Measurements from ENCODE around the gene LRRK1. TPM values are rescaled to one million over a fixed set of nuclear protein-coding genes. Genes with fewer than 3 reads are reported as not detected.

LRRK1 gene
- total and polyA plus RNA-seq, 12 donors = 1.5 to 8.1 (median 2.0) TPM

- H3K4me3 ChIP-seq = no peak overlapping the region
- TF ChIP-seq CTCF (IDR thresholded peaks at IDR 0.05) = no peak
- 90 to 93% methylated on average over 18 of the region's 18 CpGs for WGBS, 2 donors
- H3K27ac ChIP-seq = no peak overlapping the region
- H3K27me3 ChIP-seq = no peaks in the 10 kb centered on the region
- intact Hi-C loops (cut with DNase I) = no loop called here
- H3K9me3 ChIP-seq = peaks cover 0 to 12% (median 0%) of the 10 kb centered on the region in 11 donors
- peaks cover 4 to 15% (median 13%) of the 10 kb centered on the region in 9 donors for H3K4me1 ChIP-seq
- ATAC-seq (no peak), DNase-seq (no peak)
- H3K36me3 ChIP-seq = peaks cover 0 to 94% (median 4%) of the 10 kb centered on the region in 9 donors
Measured at GRCh38 chr15:101062471-101063171, 143.5 kb downstream of the LRRK1 start.

GRCh38 chr15:101063212-101063611, 144.1 kb downstream of the LRRK1 start:
- TF ChIP-seq CTCF (IDR thresholded peaks at IDR 0.05) = no peak

GRCh38 chr15:101063891-101064794, 145.0 kb downstream of the LRRK1 start:
- no peak overlapping the region for H3K4me3 ChIP-seq
- H3K27ac ChIP-seq = peak overlapping the region in 2 of 10 donors; percentile 31 to 51
- H3K9me3 ChIP-seq = peaks cover 0 to 9% (median 0%) of the 10 kb centered on the region in 11 donors
- no peaks in the 10 kb centered on the region for H3K27me3 ChIP-seq
- intact Hi-C loops (cut with DNase I) = no loop called here
- H3K4me1 ChIP-seq = peaks cover 4 to 29% (median 23%) of the 10 kb centered on the region in 9 donors
- DNase-seq (peak in 1 of 2 donors; percentile 69), ATAC-seq (peak; percentile 43 to 78 (median 59))
- H3K36me3 ChIP-seq = peaks cover 0 to 87% (median 4%) of the 10 kb centered on the region in 9 donors
- 73% methylated on average over 30 of the region's 30 CpGs for WGBS, 2 donors
- no peak for TF ChIP-seq CTCF (IDR thresholded peaks at IDR 0.05)

More at GRCh38 chr15:101063212-101063611, 144.1 kb downstream of the LRRK1 start:
- Histone ChIP-seq H3K36me3 (peaks cover 0 to 93% (median 4%) of the 10 kb centered on the region in 9 donors), H3K4me3 (no peak overlapping the region), H3K27ac (no peak overlapping the region), H3K27me3 (no peaks in the 10 kb centered on the region), H3K4me1 (peaks cover 4 to 21% (median 14%) of the 10 kb centered on the region in 9 donors), H3K9me3 (peaks cover 0 to 12% (median 0%) of the 10 kb centered on the region in 11 donors)
- ATAC-seq (no peak), DNase-seq (no peak)
- 88 to 93% methylated on average over 9 of the region's 9 CpGs for WGBS, 2 donors
- intact Hi-C loops (cut with DNase I) = no loop called here

Measured in heart right ventricle (tissue), 16 donors.